ENCODE results near the gene MSX2. TPM values are rescaled to one million over a fixed set of nuclear protein-coding genes. Genes with fewer than 3 reads are reported as not detected.

Gene MSX2
- total and polyA plus RNA-seq, 2 donors (not counting 1 experiment from before 2014, with no cell fraction given): 1.3 to 4.5 TPM

DNA sequence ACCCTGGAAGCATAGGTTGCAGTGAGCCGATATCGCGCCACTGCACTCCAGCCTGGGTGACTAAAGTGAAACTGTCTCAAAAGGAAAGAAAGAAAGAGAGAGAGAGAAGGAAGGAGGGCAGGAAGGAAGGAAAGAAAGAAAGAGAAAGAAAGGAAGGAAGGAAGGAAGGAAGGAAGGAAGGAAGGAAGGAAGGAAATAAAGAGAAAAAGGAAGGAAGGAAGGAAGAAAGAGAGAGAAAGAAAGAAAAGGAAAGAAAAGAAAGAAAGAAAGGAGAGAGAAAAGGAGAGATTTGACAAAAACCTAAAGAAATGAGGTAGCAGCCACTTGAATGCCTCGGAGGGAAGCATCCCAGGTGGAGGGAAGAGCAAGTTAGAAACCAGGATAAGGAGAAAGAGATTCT lies 44.6 kb downstream of the MSX2 start:
- Histone ChIP-seq H3K27me3 (ENCODE audit: control insufficient read depth, insufficient read depth, low read length) (no peaks in the 10 kb centered on the region), H4K20me1 (ENCODE audit: control insufficient read depth, extremely low read depth, insufficient read depth, low read length) (no peaks in the 10 kb centered on the region), H3K9ac (ENCODE audit: insufficient read depth, low read length) (no peak overlapping the region), H3K79me2 (ENCODE audit: control insufficient read depth, insufficient read depth, low read length) (no peaks in the 10 kb centered on the region), H3K4me1 (ENCODE audit: control insufficient read depth, extremely low read depth, insufficient read depth, low read length) (no peaks in the 10 kb centered on the region), H2AFZ (ENCODE audit: low read length) (no peak overlapping the region), H3K9me3 (ENCODE audit: control insufficient read depth, insufficient read depth, low read depth, low read length) (no peaks in the 10 kb centered on the region), H3K4me3 (replicated peaks in 1 of 4; ENCODE audit: control extremely low read depth in 1 of 4, insufficient read depth in 1 of 4, low read depth in 3 of 4, low read length in 4 of 4) (no peak overlapping the region), H3K4me2 (ENCODE audit: extremely low read depth, insufficient read depth, low read length) (no peak overlapping the region), H3K27ac (ENCODE audit: insufficient read depth, low read length) (no peak overlapping the region), H3K36me3 (ENCODE audit: control insufficient read depth, insufficient read depth, low read length) (no peaks in the 10 kb centered on the region)
- TF ChIP-seq, protein P1, sequence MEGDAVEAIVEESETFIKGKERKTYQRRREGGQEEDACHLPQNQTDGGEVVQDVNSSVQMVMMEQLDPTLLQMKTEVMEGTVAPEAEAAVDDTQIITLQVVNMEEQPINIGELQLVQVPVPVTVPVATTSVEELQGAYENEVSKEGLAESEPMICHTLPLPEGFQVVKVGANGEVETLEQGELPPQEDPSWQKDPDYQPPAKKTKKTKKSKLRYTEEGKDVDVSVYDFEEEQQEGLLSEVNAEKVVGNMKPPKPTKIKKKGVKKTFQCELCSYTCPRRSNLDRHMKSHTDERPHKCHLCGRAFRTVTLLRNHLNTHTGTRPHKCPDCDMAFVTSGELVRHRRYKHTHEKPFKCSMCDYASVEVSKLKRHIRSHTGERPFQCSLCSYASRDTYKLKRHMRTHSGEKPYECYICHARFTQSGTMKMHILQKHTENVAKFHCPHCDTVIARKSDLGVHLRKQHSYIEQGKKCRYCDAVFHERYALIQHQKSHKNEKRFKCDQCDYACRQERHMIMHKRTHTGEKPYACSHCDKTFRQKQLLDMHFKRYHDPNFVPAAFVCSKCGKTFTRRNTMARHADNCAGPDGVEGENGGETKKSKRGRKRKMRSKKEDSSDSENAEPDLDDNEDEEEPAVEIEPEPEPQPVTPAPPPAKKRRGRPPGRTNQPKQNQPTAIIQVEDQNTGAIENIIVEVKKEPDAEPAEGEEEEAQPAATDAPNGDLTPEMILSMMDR (conservative IDR thresholded peaks at IDR 0.05 in 1 of 2, IDR thresholded peaks at IDR 0.05 in 1 of 2; ENCODE audit: low read depth in 1 of 2, low read length in 2 of 2): no peak
- TF ChIP-seq EZH2 (IDR thresholded peaks at IDR 0.05; ENCODE audit: low read length, missing control alignments): no peak
- DNase-seq (ENCODE audit: low read depth in 2 of 2): no peak

DNA sequence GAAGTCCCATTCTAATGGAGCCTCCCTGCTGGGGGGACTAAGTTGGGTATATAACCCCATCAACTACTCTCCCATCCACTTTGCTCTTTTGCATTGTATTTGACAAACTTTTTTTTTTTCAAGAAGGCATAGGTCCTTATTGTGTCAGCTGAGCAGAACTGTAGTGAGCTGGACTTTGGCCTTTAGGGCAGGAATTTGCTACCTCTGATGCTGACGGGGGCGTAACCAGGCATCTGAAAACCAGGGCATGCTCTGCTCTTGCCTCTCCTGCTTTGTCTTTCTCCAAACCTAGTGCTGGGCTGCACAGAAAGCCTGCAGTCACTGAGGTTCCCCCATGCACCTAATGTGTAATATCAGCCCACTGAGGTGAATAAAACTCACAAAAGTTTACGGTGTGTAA lies 49.0 kb downstream of the MSX2 start:
- DNase-seq (ENCODE audit: low read depth in 2 of 2): no peak
- no peaks in the 10 kb centered on the region for H3K27me3 ChIP-seq (ENCODE audit: control insufficient read depth, insufficient read depth, low read length)
- H4K20me1 ChIP-seq (ENCODE audit: control insufficient read depth, extremely low read depth, insufficient read depth, low read length): no peaks in the 10 kb centered on the region
- no peaks in the 10 kb centered on the region for H3K4me1 ChIP-seq (ENCODE audit: control insufficient read depth, extremely low read depth, insufficient read depth, low read length)
- H2AFZ ChIP-seq (ENCODE audit: low read length): no peak overlapping the region
- H3K9ac ChIP-seq (ENCODE audit: insufficient read depth, low read length): no peak overlapping the region
- no peak overlapping the region for H3K4me3 ChIP-seq (replicated peaks in 1 of 4; ENCODE audit: control extremely low read depth in 1 of 4, insufficient read depth in 1 of 4, low read depth in 3 of 4, low read length in 4 of 4)
- no peaks in the 10 kb centered on the region for H3K36me3 ChIP-seq (ENCODE audit: control insufficient read depth, insufficient read depth, low read length)
- no peak overlapping the region for H3K4me2 ChIP-seq (ENCODE audit: extremely low read depth, insufficient read depth, low read length)
- TF ChIP-seq, protein P1 (conservative IDR thresholded peaks at IDR 0.05 in 1 of 2, IDR thresholded peaks at IDR 0.05 in 1 of 2; ENCODE audit: low read depth in 1 of 2, low read length in 2 of 2): no peak
- no peak for TF ChIP-seq EZH2 (IDR thresholded peaks at IDR 0.05; ENCODE audit: low read length, missing control alignments)
- H3K9me3 ChIP-seq (ENCODE audit: control insufficient read depth, insufficient read depth, low read depth, low read length): no peaks in the 10 kb centered on the region
- no peaks in the 10 kb centered on the region for H3K79me2 ChIP-seq (ENCODE audit: control insufficient read depth, insufficient read depth, low read length)
- no peak overlapping the region for H3K27ac ChIP-seq (ENCODE audit: insufficient read depth, low read length)

DNA sequence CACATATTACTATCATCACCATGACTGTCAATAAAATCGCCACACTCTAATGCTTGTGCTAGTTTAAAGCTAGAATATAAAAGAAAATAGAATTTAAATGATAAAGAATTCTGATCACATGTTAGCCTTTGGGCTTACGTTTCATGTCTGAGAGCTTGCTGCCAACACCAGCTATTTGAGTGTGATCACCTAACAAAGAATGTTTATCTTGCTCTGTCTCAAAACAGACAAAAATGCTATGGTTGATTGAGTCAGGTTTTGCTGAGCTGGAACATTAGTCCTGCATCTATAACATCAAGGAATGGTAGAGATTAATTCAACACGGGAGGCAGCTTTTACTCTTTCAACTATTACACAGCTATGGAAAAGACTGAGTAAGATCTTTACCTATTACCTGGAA lies 50.7 kb downstream of the MSX2 start:
- no peaks in the 10 kb centered on the region for H3K79me2 ChIP-seq (ENCODE audit: control insufficient read depth, insufficient read depth, low read length)

More for the DNA sequence above, 50.7 kb downstream of the MSX2 start:
- DNase-seq (ENCODE audit: low read depth in 2 of 2): peak in 1 of 2 donors; percentile 59
- no peaks in the 10 kb centered on the region for H3K36me3 ChIP-seq (ENCODE audit: control insufficient read depth, insufficient read depth, low read length)
- H2AFZ ChIP-seq (ENCODE audit: low read length): no peak overlapping the region
- H3K4me3 ChIP-seq (replicated peaks in 1 of 4; ENCODE audit: control extremely low read depth in 1 of 4, insufficient read depth in 1 of 4, low read depth in 3 of 4, low read length in 4 of 4): no peak overlapping the region
- no peaks in the 10 kb centered on the region for H3K9me3 ChIP-seq (ENCODE audit: control insufficient read depth, insufficient read depth, low read depth, low read length)
- no peak overlapping the region for H3K9ac ChIP-seq (ENCODE audit: insufficient read depth, low read length)
- H3K4me2 ChIP-seq (ENCODE audit: extremely low read depth, insufficient read depth, low read length): no peak overlapping the region
- no peak overlapping the region for H3K27ac ChIP-seq (ENCODE audit: insufficient read depth, low read length)
- H3K27me3 ChIP-seq (ENCODE audit: control insufficient read depth, insufficient read depth, low read length): no peaks in the 10 kb centered on the region
- no peaks in the 10 kb centered on the region for H3K4me1 ChIP-seq (ENCODE audit: control insufficient read depth, extremely low read depth, insufficient read depth, low read length)
- no peaks in the 10 kb centered on the region for H4K20me1 ChIP-seq (ENCODE audit: control insufficient read depth, extremely low read depth, insufficient read depth, low read length)
- TF ChIP-seq, protein P1 (conservative IDR thresholded peaks at IDR 0.05 in 1 of 2, IDR thresholded peaks at IDR 0.05 in 1 of 2; ENCODE audit: low read depth in 1 of 2, low read length in 2 of 2): no peak
- no peak for TF ChIP-seq EZH2 (IDR thresholded peaks at IDR 0.05; ENCODE audit: low read length, missing control alignments)

Measured in fibroblast of lung (primary cell).